Measurements from ENCODE around the gene BDKRB2. TPM values are rescaled to one million over a fixed set of nuclear protein-coding genes. Genes with fewer than 3 reads are reported as not detected.
A peak's percentile ranks its signal among the peaks of the same experiment; 100 is the strongest.

BDKRB2 gene
- total RNA-seq, 1 donor from 2014 or later = 0.49 TPM

GRCh38 chr14:96202441-96203094 lies 2.1 kb upstream of the BDKRB2 start:
- no peaks in the 10 kb centered on the region for H3K9me3 ChIP-seq (replicated peaks)
- intact Hi-C loops (cut with micrococcal nuclease) = no loop called here
- peaks cover 67% of the 10 kb centered on the region for H3K27me3 ChIP-seq (ENCODE audit: low read depth)
- H3K36me3 ChIP-seq = no peaks in the 10 kb centered on the region
- H3K27ac ChIP-seq (replicated peaks) = no peak overlapping the region
- no peak for DNase-seq
- peaks cover 18% of the 10 kb centered on the region for H3K4me1 ChIP-seq
- no peak for TF ChIP-seq CTCF (IDR thresholded peaks at IDR 0.05; ENCODE audit: borderline replicate concordance)
- no peak overlapping the region for H3K4me3 ChIP-seq

GRCh38 chr14:96203116-96203515 lies 1.5 kb upstream of the BDKRB2 start:
- no peak for DNase-seq
- no peak for TF ChIP-seq CTCF (IDR thresholded peaks at IDR 0.05; ENCODE audit: borderline replicate concordance)
- peaks cover 18% of the 10 kb centered on the region for H3K4me1 ChIP-seq
- H3K27me3 ChIP-seq (ENCODE audit: low read depth) = peaks cover 68% of the 10 kb centered on the region
- no peaks in the 10 kb centered on the region for H3K9me3 ChIP-seq (replicated peaks)
- intact Hi-C loops (cut with micrococcal nuclease) = no loop called here
- H3K4me3 ChIP-seq = no peak overlapping the region
- H3K36me3 ChIP-seq = no peaks in the 10 kb centered on the region
- no peak overlapping the region for H3K27ac ChIP-seq (replicated peaks)

GRCh38 chr14:96203635-96204034 lies 1.0 kb upstream of the BDKRB2 start:
- no peak for DNase-seq
- no peaks in the 10 kb centered on the region for H3K9me3 ChIP-seq (replicated peaks)
- no peak overlapping the region for H3K27ac ChIP-seq (replicated peaks)
- TF ChIP-seq CTCF (IDR thresholded peaks at IDR 0.05; ENCODE audit: borderline replicate concordance) = no peak
- H3K4me1 ChIP-seq = peaks cover 16% of the 10 kb centered on the region
- intact Hi-C loops (cut with micrococcal nuclease) = no loop called here
- H3K4me3 ChIP-seq = no peak overlapping the region
- peaks cover 73% of the 10 kb centered on the region for H3K27me3 ChIP-seq (ENCODE audit: low read depth)
- H3K36me3 ChIP-seq = no peaks in the 10 kb centered on the region

GRCh38 chr14:96205059-96205977 lies 679 bp downstream of the BDKRB2 start:
- intact Hi-C loops (cut with micrococcal nuclease) = no loop called here
- peaks cover 15% of the 10 kb centered on the region for H3K4me1 ChIP-seq
- DNase-seq = no peak
- peak overlapping the region; percentile 59 for H3K4me3 ChIP-seq
- H3K36me3 ChIP-seq = no peaks in the 10 kb centered on the region
- peaks cover 82% of the 10 kb centered on the region for H3K27me3 ChIP-seq (ENCODE audit: low read depth)
- TF ChIP-seq CTCF (IDR thresholded peaks at IDR 0.05; ENCODE audit: borderline replicate concordance) = no peak
- peak overlapping the region; percentile 33 for H3K27ac ChIP-seq (replicated peaks)
- no peaks in the 10 kb centered on the region for H3K9me3 ChIP-seq (replicated peaks)

- no peaks in the 10 kb centered on the region for H3K36me3 ChIP-seq
- H3K27ac ChIP-seq (replicated peaks) = no peak overlapping the region
- peak overlapping the region; percentile 59 for H3K4me3 ChIP-seq
- H3K9me3 ChIP-seq (replicated peaks) = no peaks in the 10 kb centered on the region
- no peak for DNase-seq
- TF ChIP-seq CTCF (IDR thresholded peaks at IDR 0.05; ENCODE audit: borderline replicate concordance) = no peak
- peaks cover 82% of the 10 kb centered on the region for H3K27me3 ChIP-seq (ENCODE audit: low read depth)
- intact Hi-C loops (cut with micrococcal nuclease) = no loop called here
- H3K4me1 ChIP-seq = peaks cover 15% of the 10 kb centered on the region
Observed at GRCh38 chr14:96205978-96206360, 1.3 kb downstream of the BDKRB2 start.

Measured in left ventricle myocardium inferior (tissue), 1 donor.